ENCODE measurements around the gene GPR4.

GPR4 gene

GRCh38 chr19:45571457-45572220 lies 30.4 kb downstream of the GPR4 start:
- H3K27ac ChIP-seq (ENCODE audit: low read depth, low read length, poor library complexity, severe bottlenecking), result no peak overlapping the region
- no peaks in the 10 kb centered on the region for H3K27me3 ChIP-seq (ENCODE audit: insufficient read depth, low read length)
- no peak overlapping the region for H3K4me2 ChIP-seq (ENCODE audit: low read length)
- H4K20me1 ChIP-seq (ENCODE audit: insufficient read depth, low read length), result no peaks in the 10 kb centered on the region
- no peak overlapping the region for H2AFZ ChIP-seq (ENCODE audit: low read length)
- TF ChIP-seq CTCF (IDR thresholded peaks at IDR 0.05; ENCODE audit: low read length) (no peak), EZH2 (IDR thresholded peaks at IDR 0.05; ENCODE audit: borderline replicate concordance, low read length) (no peak)
- H3K9me3 ChIP-seq (ENCODE audit: low read length), result no peaks in the 10 kb centered on the region
- 0 out of 2 replicates have a peak, but pooled peaks cover 3% of the 10 kb centered on the region for H3K79me2 ChIP-seq (ENCODE audit: insufficient read depth, low read length)
- peaks cover 22% of the 10 kb centered on the region for H3K4me1 ChIP-seq (ENCODE audit: insufficient read depth, low read length, severe bottlenecking)
- no peaks in the 10 kb centered on the region; the same call in 1 of the 2 replicates for H3K36me3 ChIP-seq (ENCODE audit: insufficient read depth, low read length)
- no peak overlapping the region for H3K9ac ChIP-seq (ENCODE audit: low read length)
- H3F3A ChIP-seq (ENCODE audit: insufficient read depth, low read length), result no peaks in the 10 kb centered on the region; the same call in 1 of the 2 replicates
- H3K9me2 ChIP-seq (ENCODE audit: low read depth, low read length), result no peaks in the 10 kb centered on the region
- H3K4me3 ChIP-seq (ENCODE audit: low read depth, low read length, poor library complexity, severe bottlenecking), result no peak overlapping the region

- Histone ChIP-seq H3F3A (ENCODE audit: insufficient read depth, low read length) (no peaks in the 10 kb centered on the region; the same call in 1 of the 2 replicates), H3K27ac (ENCODE audit: low read depth, low read length, poor library complexity, severe bottlenecking) (no peak overlapping the region), H3K9me3 (ENCODE audit: low read length) (no peaks in the 10 kb centered on the region), H3K9ac (ENCODE audit: low read length) (no peak overlapping the region), H2AFZ (ENCODE audit: low read length) (no peak overlapping the region), H3K36me3 (ENCODE audit: insufficient read depth, low read length) (no peaks in the 10 kb centered on the region; the same call in 1 of the 2 replicates), H3K4me1 (ENCODE audit: insufficient read depth, low read length, severe bottlenecking) (peaks cover 12% of the 10 kb centered on the region), H3K79me2 (ENCODE audit: insufficient read depth, low read length) (0 out of 2 replicates have a peak, but pooled peaks cover 3% of the 10 kb centered on the region), H3K9me2 (ENCODE audit: low read depth, low read length) (no peaks in the 10 kb centered on the region), H3K4me2 (ENCODE audit: low read length) (no peak overlapping the region), H3K4me3 (ENCODE audit: low read depth, low read length, poor library complexity, severe bottlenecking) (no peak overlapping the region), H3K27me3 (ENCODE audit: insufficient read depth, low read length) (no peaks in the 10 kb centered on the region), H4K20me1 (ENCODE audit: insufficient read depth, low read length) (no peaks in the 10 kb centered on the region)
- no peak for TF ChIP-seq EZH2 (IDR thresholded peaks at IDR 0.05; ENCODE audit: borderline replicate concordance, low read length)
- TF ChIP-seq CTCF (IDR thresholded peaks at IDR 0.05; ENCODE audit: low read length), result peak; percentile 96
These were observed 32.2 kb downstream of the GPR4 start for GRCh38 chr19:45569619-45570421.

- no peak overlapping the region for H3K4me2 ChIP-seq (ENCODE audit: low read length)
- H3K4me3 ChIP-seq (ENCODE audit: low read depth, low read length, poor library complexity, severe bottlenecking), result no peak overlapping the region
- no peaks in the 10 kb centered on the region for H3K27me3 ChIP-seq (ENCODE audit: insufficient read depth, low read length)
- H3K9ac ChIP-seq (ENCODE audit: low read length), result no peak overlapping the region
- no peak for TF ChIP-seq EZH2 (IDR thresholded peaks at IDR 0.05; ENCODE audit: borderline replicate concordance, low read length)
- no peak for TF ChIP-seq CTCF (IDR thresholded peaks at IDR 0.05; ENCODE audit: low read length)
- no peaks in the 10 kb centered on the region; the same call in 1 of the 2 replicates for H3F3A ChIP-seq (ENCODE audit: insufficient read depth, low read length)
- H3K79me2 ChIP-seq (ENCODE audit: insufficient read depth, low read length), result no peaks in the 10 kb centered on the region
- no peaks in the 10 kb centered on the region; the same call in 1 of the 2 replicates for H3K36me3 ChIP-seq (ENCODE audit: insufficient read depth, low read length)
- H3K4me1 ChIP-seq (ENCODE audit: insufficient read depth, low read length, severe bottlenecking), result peaks cover 22% of the 10 kb centered on the region
- no peak overlapping the region for H2AFZ ChIP-seq (ENCODE audit: low read length)
- H3K9me2 ChIP-seq (ENCODE audit: low read depth, low read length), result no peaks in the 10 kb centered on the region
- H3K27ac ChIP-seq (ENCODE audit: low read depth, low read length, poor library complexity, severe bottlenecking), result no peak overlapping the region
- H4K20me1 ChIP-seq (ENCODE audit: insufficient read depth, low read length), result no peaks in the 10 kb centered on the region
- no peaks in the 10 kb centered on the region for H3K9me3 ChIP-seq (ENCODE audit: low read length)
These were observed 33.3 kb downstream of the GPR4 start for GRCh38 chr19:45568732-45569131.

Measured in OCI-LY1 (cell line).